NCI-H1436 treated with DMSO at 0.1 percent for 48 hours (cell line): ENCODE data around the gene SGPL1.

Experiments used
- DNase-seq: peaks from one replicate; lab custom pipeline; 2025; lab: John Stamatoyannopoulos, UW

Gene SGPL1

GRCh38 chr10:70810967-70811366, 4.8 kb upstream of the SGPL1 start:
- no peak for DNase-seq

- no peak for DNase-seq
Measured at GRCh38 chr10:70811881-70812280, 3.9 kb upstream of the SGPL1 start.

- DNase-seq, result no peak
Measured at GRCh38 chr10:70812814-70813213, 2.9 kb upstream of the SGPL1 start.

DNA sequence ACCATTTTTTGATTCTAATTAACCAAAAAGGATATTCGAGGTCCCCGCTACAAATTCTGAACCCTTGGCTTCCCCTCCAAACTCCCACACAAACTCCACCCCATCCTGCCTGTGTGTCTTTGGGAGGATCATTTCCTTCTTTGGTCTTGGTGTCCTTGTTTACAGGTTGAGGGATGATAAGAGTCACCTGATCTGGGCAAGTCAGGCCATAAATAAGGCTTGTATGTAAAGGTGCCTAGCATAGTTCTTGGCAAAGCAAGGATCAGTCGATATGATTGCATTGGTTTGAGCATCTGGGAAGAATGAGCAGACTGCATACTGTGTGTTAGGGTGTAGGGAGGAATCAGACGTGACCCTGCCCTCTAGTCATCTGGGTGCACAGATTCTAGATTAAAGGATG, 1.6 kb upstream of the SGPL1 start:
- DNase-seq, result no peak

- DNase-seq, result no peak
Measured at GRCh38 chr10:70816220-70816894, 609 bp downstream of the SGPL1 start.

DNA sequence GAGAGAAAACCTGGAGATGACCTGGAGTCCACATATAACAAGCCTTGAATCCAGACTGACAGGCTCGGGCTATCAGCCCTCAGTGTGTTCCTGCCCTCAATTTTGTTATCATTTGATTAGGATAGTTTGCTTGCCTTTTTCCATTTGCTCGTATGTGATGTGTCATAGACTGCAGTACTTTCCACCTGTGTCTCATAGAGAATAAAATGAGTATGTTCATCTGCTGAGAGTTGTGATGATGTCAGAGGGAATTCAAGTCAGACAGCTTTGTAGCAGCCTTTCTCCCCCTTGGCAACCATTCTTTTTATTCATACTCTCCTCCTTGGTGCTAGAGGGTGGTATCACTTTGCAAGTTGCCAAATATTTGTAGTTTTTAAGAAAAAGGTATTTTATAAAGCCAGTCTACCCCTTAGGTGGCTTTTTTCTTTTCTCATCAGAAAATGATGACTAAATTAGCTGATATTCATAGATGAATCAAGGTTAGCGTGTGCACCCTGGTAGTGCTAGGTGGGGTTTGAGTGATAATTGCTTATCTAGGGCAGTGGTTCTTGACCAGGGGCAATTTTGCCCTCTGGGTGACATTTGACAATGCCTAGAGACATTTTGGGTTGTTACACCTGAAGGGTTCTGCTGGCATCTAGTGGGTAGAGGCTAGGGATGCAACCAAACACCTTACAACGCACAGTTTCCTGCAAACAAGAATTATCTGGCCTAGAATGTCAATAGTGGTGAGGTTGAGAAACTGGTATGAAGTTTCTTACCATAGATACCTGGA, 5.4 kb downstream of the SGPL1 start:
- no peak for DNase-seq

DNA sequence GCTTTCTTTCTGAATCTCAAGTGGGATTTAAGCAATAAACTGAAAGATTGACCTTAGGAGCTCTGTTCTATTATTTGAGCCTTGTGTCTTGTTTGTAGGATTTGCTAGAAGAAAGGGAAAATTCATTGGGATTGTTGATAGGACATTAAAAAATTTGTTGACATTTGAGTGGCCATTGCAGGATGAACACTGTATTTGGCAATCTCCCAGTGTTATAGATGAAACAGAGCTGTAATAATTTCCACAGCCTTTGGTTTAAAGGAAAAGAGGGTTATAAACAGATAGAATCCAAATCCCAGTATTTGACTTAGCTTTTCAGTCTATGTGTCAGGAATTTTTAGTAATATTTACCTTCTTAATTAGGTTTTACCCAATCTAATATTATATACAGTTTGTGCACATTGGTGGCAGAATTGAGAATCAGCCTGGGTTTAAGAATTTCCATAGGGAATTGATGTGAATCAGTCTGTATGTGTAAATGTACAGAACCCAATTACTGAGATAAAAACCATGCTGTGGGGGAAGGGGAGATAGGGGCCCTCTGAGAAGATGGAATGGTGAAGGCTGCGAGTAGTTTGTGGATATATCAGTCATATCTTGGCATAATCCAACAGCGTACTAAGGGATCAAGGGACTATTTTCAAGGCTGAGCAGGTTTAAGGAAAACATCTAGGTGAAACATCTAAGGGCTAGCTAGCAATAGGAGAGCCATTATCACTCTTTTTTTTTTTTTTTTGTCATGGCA, 6.5 kb downstream of the SGPL1 start:
- no peak for DNase-seq

DNA sequence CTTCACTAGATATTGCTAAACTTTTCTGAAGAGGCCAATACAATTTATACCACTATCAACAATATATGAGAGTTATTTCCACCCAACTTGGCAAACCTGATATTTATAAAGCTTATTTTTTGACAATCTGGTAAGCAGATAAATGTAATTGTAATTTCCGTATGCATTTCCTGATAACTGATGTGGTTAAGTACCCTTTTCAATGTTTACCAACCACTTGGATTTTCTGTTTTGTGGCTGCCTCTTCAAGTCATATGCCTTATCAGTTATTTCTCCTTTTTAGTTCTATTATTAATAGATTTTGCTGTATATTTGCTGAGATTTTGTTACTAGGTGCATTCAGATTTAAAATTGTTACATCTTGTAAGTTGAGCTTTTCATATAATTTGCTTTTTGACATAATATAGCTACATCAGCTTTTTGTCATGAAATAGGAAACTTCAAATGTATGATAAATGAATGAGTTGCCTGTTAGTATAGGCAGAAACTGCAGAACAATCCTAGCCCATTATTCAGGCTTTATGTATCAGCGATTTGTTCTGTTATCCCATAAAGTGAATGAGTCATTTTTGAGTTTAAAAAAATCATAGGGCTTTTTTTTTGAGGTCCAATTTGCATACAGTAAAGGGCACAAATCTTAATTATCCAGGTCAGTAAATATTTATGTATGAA, 11.5 kb downstream of the SGPL1 start:
- no peak for DNase-seq

- no peak for DNase-seq
Measured at GRCh38 chr10:70828923-70829322, 13.2 kb downstream of the SGPL1 start.

GRCh38 chr10:70829543-70829942, 13.8 kb downstream of the SGPL1 start:
- DNase-seq, result no peak

DNA sequence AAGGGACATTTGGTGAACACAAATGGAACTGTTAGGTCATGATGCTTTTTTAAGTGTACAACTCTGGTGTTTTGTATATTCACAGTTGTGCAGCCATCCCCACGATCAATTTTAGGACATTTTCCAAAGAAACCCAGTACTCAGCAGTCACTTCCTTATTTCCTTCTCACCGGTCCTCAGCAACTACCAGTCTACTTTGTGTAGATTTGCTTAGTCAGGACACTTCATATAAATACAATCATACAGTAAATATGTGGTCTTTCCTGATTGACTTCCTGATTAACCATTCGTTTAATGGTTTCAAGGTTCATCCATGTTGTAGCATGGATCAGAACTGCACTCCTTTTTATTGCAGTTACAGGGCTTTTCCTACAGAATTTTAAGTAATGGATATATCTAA, 14.4 kb downstream of the SGPL1 start:
- no peak for DNase-seq

DNA sequence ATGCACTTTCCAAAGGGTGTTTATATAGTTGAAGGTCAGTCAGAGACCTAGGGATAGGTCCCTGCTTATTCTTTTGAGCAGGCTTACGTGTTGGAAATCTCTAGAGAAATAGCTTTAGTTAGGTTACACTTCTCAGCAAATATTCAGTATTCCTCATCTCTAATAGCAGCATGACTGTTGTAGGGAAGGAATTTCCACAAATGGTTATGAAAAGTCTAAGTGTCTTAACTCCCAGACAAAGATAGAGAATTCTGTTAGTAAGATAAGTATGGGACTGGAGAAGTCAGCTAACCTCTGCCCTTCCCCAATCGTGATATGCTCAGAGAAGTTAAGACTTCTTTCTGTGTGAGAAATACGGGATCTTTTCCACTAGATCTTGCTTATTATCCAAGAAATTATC, 16.5 kb downstream of the SGPL1 start:
- DNase-seq, result no peak

DNA sequence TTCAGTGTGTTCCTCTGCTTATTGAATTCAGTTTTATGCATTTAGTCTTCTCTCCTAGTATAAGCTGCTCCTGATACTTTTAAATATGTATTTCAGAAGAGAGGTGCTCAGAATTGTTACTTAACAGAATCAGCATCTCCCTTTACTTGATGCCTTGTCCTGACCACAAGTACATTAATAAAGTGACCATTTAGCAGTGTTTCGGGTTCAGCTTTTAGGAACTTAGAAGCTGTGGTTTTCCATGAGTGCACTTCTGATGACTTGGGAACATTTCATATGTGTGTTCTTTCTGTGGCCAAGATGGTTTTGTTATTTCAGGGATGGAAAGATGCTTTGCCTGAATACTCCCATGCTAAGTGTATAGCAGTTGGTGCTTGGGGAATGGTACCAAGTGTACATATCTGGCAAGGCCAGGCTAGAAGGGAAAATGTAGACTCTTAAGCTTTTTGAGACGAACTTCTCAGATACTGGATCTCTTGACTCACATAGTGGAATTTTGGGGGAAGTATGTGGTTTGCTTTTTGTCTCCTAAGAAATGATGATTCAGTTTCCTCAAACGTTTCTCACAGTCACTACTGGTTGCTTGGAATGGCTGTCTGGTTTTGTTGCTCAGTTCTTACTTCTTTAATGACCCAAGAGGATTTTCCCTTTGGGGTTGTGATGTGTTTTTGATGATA, 17.2 kb downstream of the SGPL1 start:
- DNase-seq, result no peak

GRCh38 chr10:70833601-70834000, 17.9 kb downstream of the SGPL1 start:
- DNase-seq, result no peak

GRCh38 chr10:70834021-70834420, 18.3 kb downstream of the SGPL1 start:
- no peak for DNase-seq

- no peak for DNase-seq
Measured at GRCh38 chr10:70834441-70835151, 18.8 kb downstream of the SGPL1 start.

DNA sequence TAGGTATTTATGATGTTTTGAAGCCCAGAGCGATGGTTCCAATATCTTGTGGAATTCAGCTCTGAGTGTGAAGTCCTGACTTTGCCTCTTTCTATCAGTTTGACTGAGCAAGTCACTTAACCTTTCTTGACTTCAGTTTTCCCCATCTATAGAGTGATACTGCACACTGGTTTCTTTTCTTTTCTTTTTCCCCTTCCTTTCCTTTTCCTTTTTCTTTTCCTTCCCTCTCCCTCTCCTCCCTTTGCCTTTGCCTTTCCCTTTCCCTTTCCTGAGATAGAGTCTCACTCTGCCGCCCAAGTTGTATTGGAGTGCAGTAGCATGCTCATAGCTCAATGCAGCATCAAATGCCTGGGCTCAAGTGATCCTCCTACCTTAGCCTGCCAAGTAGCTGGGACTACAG, 20.6 kb downstream of the SGPL1 start:
- DNase-seq, result no peak

GRCh38 chr10:70837660-70838059, 21.9 kb downstream of the SGPL1 start:
- no peak for DNase-seq

GRCh38 chr10:70838270-70838805, 22.6 kb downstream of the SGPL1 start:
- DNase-seq, result no peak

GRCh38 chr10:70840836-70841235, 25.1 kb downstream of the SGPL1 start:
- no peak for DNase-seq

GRCh38 chr10:70843333-70843732, 27.6 kb downstream of the SGPL1 start:
- no peak for DNase-seq
